ENCODE data around the gene CEP85L.
A peak's percentile ranks its signal among the peaks of the same experiment; 100 is the strongest.

Gene CEP85L

DNA sequence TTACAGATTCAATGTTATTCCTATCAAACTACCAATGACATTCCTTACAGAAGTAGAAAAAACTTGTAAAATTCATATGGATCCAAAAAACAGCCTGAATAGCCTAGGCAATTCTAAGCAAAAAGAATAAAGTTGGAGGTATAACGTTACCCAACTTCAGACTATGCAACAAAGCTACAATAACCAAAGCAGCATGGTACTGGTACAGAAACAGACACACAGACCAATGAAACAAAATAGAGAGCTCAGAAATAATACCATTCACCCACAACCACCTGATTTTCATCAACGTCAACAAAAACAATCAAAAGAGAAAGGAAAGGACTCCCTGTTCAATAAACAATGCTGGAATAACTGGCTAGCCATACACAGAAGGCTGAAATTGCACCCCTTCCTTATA lies 120.4 kb downstream of the CEP85L start:
- no peak overlapping the region for H2BK120ac ChIP-seq (ENCODE audit: low read depth, low read length)
- no CpG with 5 or more reads among the region's 2 CpGs for WGBS (ENCODE audit: extremely low coverage, insufficient coverage, low lambda C conversion rate)
- no peaks in the 10 kb centered on the region for H3K4me1 ChIP-seq (ENCODE audit: control insufficient read depth, low read depth, low read length)
- no peak overlapping the region for H3K56ac ChIP-seq (ENCODE audit: low read length)
- no peak overlapping the region for H3K27ac ChIP-seq (ENCODE audit: low read depth, low read length)
- DNase-seq: no peak
- no peak overlapping the region for H3K4me3 ChIP-seq (ENCODE audit: low read length)
- no peaks in the 10 kb centered on the region for H3K79me1 ChIP-seq (ENCODE audit: low read length)
- H3K27me3 ChIP-seq (ENCODE audit: insufficient read depth, low read length, poor library complexity): no peaks in the 10 kb centered on the region
- no peak overlapping the region for H3K4me2 ChIP-seq (ENCODE audit: low read length)
- H2AK5ac ChIP-seq (ENCODE audit: low read length): no peak overlapping the region
- H2BK15ac ChIP-seq (replicated peaks; ENCODE audit: low read depth): no peak overlapping the region
- no peak overlapping the region for H3K4ac ChIP-seq (ENCODE audit: low read depth, low read length)
- no peak overlapping the region for H3K9ac ChIP-seq (ENCODE audit: low read length)
- H3K79me2 ChIP-seq (ENCODE audit: control insufficient read depth, insufficient read depth, low read length): no peaks in the 10 kb centered on the region
- no peaks in the 10 kb centered on the region for H3K36me3 ChIP-seq (ENCODE audit: control insufficient read depth, insufficient read depth, low read length)
- no peak overlapping the region for H3K23ac ChIP-seq (ENCODE audit: low read length)
- no peak overlapping the region for H3K18ac ChIP-seq (ENCODE audit: low read length)
- no peak overlapping the region for H2BK5ac ChIP-seq (ENCODE audit: low read length)
- H4K8ac ChIP-seq (ENCODE audit: low read depth, low read length): no peak overlapping the region
- no peak overlapping the region for H4K5ac ChIP-seq (ENCODE audit: low read length)

GRCh38 chr6:118529756-118530155 lies 121.6 kb downstream of the CEP85L start:
- Histone ChIP-seq H4K8ac (ENCODE audit: low read depth, low read length) (no peak overlapping the region), H3K36me3 (ENCODE audit: control insufficient read depth, insufficient read depth, low read length) (no peaks in the 10 kb centered on the region), H3K56ac (ENCODE audit: low read length) (no peak overlapping the region), H3K4me2 (ENCODE audit: low read length) (no peak overlapping the region), H2AK5ac (ENCODE audit: low read length) (no peak overlapping the region), H4K5ac (ENCODE audit: low read length) (no peak overlapping the region), H3K27me3 (ENCODE audit: insufficient read depth, low read length, poor library complexity) (no peaks in the 10 kb centered on the region), H3K4ac (ENCODE audit: low read depth, low read length) (no peak overlapping the region), H3K27ac (ENCODE audit: low read depth, low read length) (no peak overlapping the region), H3K18ac (ENCODE audit: low read length) (no peak overlapping the region), H3K9ac (ENCODE audit: low read length) (no peak overlapping the region), H3K4me1 (ENCODE audit: control insufficient read depth, low read depth, low read length) (no peaks in the 10 kb centered on the region), H3K4me3 (ENCODE audit: low read length) (no peak overlapping the region), H3K79me2 (ENCODE audit: control insufficient read depth, insufficient read depth, low read length) (no peaks in the 10 kb centered on the region), H2BK120ac (ENCODE audit: low read depth, low read length) (no peak overlapping the region), H3K23ac (ENCODE audit: low read length) (no peak overlapping the region), H2BK5ac (ENCODE audit: low read length) (no peak overlapping the region), H3K79me1 (ENCODE audit: low read length) (no peaks in the 10 kb centered on the region), H2BK15ac (replicated peaks; ENCODE audit: low read depth) (no peak overlapping the region)
- DNase-seq: no peak
- no CpG with 5 or more reads among the region's 2 CpGs for WGBS (ENCODE audit: extremely low coverage, insufficient coverage, low lambda C conversion rate)

DNA sequence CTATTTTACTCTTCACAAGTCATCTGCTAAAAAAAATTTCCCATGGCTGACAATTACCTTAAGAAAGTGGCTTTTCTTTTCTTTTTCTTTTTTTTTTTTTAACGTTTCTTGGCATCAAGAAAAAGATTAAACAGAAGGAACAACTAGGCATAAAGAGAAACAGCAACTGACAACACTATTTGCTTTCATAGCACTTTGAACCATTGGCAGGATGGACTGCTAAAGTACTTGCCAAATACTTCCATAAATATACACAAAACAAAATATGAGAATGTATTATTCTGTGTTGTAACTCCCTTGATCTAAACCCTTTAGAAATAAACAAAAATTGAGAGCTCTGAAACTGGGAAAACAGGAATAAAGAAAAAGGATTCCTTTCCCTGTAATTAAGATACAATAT lies 123.3 kb downstream of the CEP85L start:
- H3K23ac ChIP-seq (ENCODE audit: low read length): no peak overlapping the region
- H3K9ac ChIP-seq (ENCODE audit: low read length): no peak overlapping the region
- no peak overlapping the region for H3K4me3 ChIP-seq (ENCODE audit: low read length)
- no peak overlapping the region for H2BK120ac ChIP-seq (ENCODE audit: low read depth, low read length)
- H2BK15ac ChIP-seq (replicated peaks; ENCODE audit: low read depth): no peak overlapping the region
- H2AK5ac ChIP-seq (ENCODE audit: low read length): no peak overlapping the region
- no peaks in the 10 kb centered on the region for H3K79me1 ChIP-seq (ENCODE audit: low read length)
- no peak overlapping the region for H4K8ac ChIP-seq (ENCODE audit: low read depth, low read length)
- no peaks in the 10 kb centered on the region for H3K79me2 ChIP-seq (ENCODE audit: control insufficient read depth, insufficient read depth, low read length)
- no peak overlapping the region for H3K56ac ChIP-seq (ENCODE audit: low read length)
- H4K5ac ChIP-seq (ENCODE audit: low read length): no peak overlapping the region
- H3K4me1 ChIP-seq (ENCODE audit: control insufficient read depth, low read depth, low read length): no peaks in the 10 kb centered on the region
- no peak overlapping the region for H3K18ac ChIP-seq (ENCODE audit: low read length)
- no CpG with 5 or more reads among the region's 1 CpG for WGBS (ENCODE audit: extremely low coverage, insufficient coverage, low lambda C conversion rate)
- H3K36me3 ChIP-seq (ENCODE audit: control insufficient read depth, insufficient read depth, low read length): no peaks in the 10 kb centered on the region
- H3K27ac ChIP-seq (ENCODE audit: low read depth, low read length): no peak overlapping the region
- H2BK5ac ChIP-seq (ENCODE audit: low read length): no peak overlapping the region
- H3K4me2 ChIP-seq (ENCODE audit: low read length): no peak overlapping the region
- H3K27me3 ChIP-seq (ENCODE audit: insufficient read depth, low read length, poor library complexity): no peaks in the 10 kb centered on the region
- DNase-seq: no peak
- H3K4ac ChIP-seq (ENCODE audit: low read depth, low read length): no peak overlapping the region

GRCh38 chr6:118525913-118526780 lies 125.2 kb downstream of the CEP85L start:
- H3K9ac ChIP-seq (ENCODE audit: low read length): no peak overlapping the region
- no peak overlapping the region for H2BK15ac ChIP-seq (replicated peaks; ENCODE audit: low read depth)
- H2BK5ac ChIP-seq (ENCODE audit: low read length): no peak overlapping the region
- no peaks in the 10 kb centered on the region for H3K79me2 ChIP-seq (ENCODE audit: control insufficient read depth, insufficient read depth, low read length)
- no peak overlapping the region for H3K4ac ChIP-seq (ENCODE audit: low read depth, low read length)
- no peak overlapping the region for H4K8ac ChIP-seq (ENCODE audit: low read depth, low read length)
- no peak overlapping the region for H3K4me3 ChIP-seq (ENCODE audit: low read length)
- no peaks in the 10 kb centered on the region for H3K36me3 ChIP-seq (ENCODE audit: control insufficient read depth, insufficient read depth, low read length)
- no peak overlapping the region for H3K4me2 ChIP-seq (ENCODE audit: low read length)
- WGBS (ENCODE audit: extremely low coverage, insufficient coverage, low lambda C conversion rate): no CpG with 5 or more reads among the region's 4 CpGs
- no peaks in the 10 kb centered on the region for H3K79me1 ChIP-seq (ENCODE audit: low read length)
- H3K56ac ChIP-seq (ENCODE audit: low read length): no peak overlapping the region
- no peak overlapping the region for H4K5ac ChIP-seq (ENCODE audit: low read length)
- no peaks in the 10 kb centered on the region for H3K27me3 ChIP-seq (ENCODE audit: insufficient read depth, low read length, poor library complexity)
- no peak overlapping the region for H3K27ac ChIP-seq (ENCODE audit: low read depth, low read length)
- DNase-seq: no peak
- no peak overlapping the region for H2AK5ac ChIP-seq (ENCODE audit: low read length)
- H2BK120ac ChIP-seq (ENCODE audit: low read depth, low read length): no peak overlapping the region
- no peak overlapping the region for H3K18ac ChIP-seq (ENCODE audit: low read length)
- H3K4me1 ChIP-seq (ENCODE audit: control insufficient read depth, low read depth, low read length): no peaks in the 10 kb centered on the region
- no peak overlapping the region for H3K23ac ChIP-seq (ENCODE audit: low read length)

DNA sequence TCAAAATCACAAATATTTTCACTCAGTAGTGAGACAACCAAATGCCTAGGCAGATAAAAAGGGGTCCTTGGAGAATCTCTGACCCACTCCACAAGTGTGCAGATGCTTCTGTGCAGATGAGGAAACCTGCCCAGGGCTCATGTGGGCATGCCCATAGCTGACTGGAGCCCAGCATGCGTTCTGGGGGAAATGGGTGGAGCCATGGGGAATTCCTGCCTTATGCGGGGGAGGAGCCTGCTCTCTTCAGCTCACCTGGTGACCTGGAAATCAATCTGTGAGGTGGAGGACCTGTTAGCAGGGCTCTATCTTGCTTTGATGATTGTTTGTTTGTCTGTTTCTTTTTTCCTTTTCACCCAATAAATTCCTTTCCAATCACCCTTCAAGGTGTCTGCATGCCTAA lies 126.7 kb downstream of the CEP85L start:
- Histone ChIP-seq H3K36me3 (ENCODE audit: control insufficient read depth, insufficient read depth, low read length) (no peaks in the 10 kb centered on the region), H2BK15ac (replicated peaks; ENCODE audit: low read depth) (no peak overlapping the region), H3K4me1 (ENCODE audit: control insufficient read depth, low read depth, low read length) (no peaks in the 10 kb centered on the region), H4K8ac (ENCODE audit: low read depth, low read length) (no peak overlapping the region), H3K4me3 (ENCODE audit: low read length) (no peak overlapping the region), H4K5ac (ENCODE audit: low read length) (no peak overlapping the region), H3K23ac (ENCODE audit: low read length) (no peak overlapping the region), H3K18ac (ENCODE audit: low read length) (no peak overlapping the region), H2BK5ac (ENCODE audit: low read length) (no peak overlapping the region), H3K79me1 (ENCODE audit: low read length) (no peaks in the 10 kb centered on the region), H3K56ac (ENCODE audit: low read length) (no peak overlapping the region), H3K79me2 (ENCODE audit: control insufficient read depth, insufficient read depth, low read length) (no peaks in the 10 kb centered on the region), H3K4ac (ENCODE audit: low read depth, low read length) (no peak overlapping the region), H3K27ac (ENCODE audit: low read depth, low read length) (no peak overlapping the region), H3K27me3 (ENCODE audit: insufficient read depth, low read length, poor library complexity) (no peaks in the 10 kb centered on the region), H3K4me2 (ENCODE audit: low read length) (no peak overlapping the region), H2AK5ac (ENCODE audit: low read length) (no peak overlapping the region), H2BK120ac (ENCODE audit: low read depth, low read length) (no peak overlapping the region), H3K9ac (ENCODE audit: low read length) (no peak overlapping the region)
- WGBS (ENCODE audit: extremely low coverage, insufficient coverage, low lambda C conversion rate): no CpG with 5 or more reads among the region's 2 CpGs
- peak; percentile 22 for DNase-seq

DNA sequence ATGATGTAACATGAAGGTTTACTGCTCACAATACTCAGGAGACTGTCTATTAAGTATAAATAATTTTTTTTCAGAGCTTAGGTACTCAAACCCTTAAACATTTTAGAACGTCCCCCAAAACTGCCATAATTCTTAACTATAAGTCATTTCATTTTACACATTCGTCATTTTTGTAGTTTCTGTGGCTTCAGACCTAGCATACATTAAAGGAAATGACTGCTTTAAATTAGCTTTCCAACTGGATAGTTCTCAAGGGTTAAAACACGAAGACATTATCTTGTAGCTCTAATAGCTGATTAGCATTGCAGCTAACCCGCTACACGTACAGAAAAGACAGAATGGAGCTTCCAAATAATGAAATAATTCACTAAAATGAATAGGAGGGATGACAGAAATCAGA lies 128.2 kb downstream of the CEP85L start:
- Histone ChIP-seq H3K4me1 (ENCODE audit: control insufficient read depth, low read depth, low read length) (no peaks in the 10 kb centered on the region), H3K9ac (ENCODE audit: low read length) (no peak overlapping the region), H3K79me1 (ENCODE audit: low read length) (no peaks in the 10 kb centered on the region), H3K79me2 (ENCODE audit: control insufficient read depth, insufficient read depth, low read length) (no peaks in the 10 kb centered on the region), H3K4me2 (ENCODE audit: low read length) (no peak overlapping the region), H3K56ac (ENCODE audit: low read length) (no peak overlapping the region), H2BK15ac (replicated peaks; ENCODE audit: low read depth) (no peak overlapping the region), H2AK5ac (ENCODE audit: low read length) (no peak overlapping the region), H3K36me3 (ENCODE audit: control insufficient read depth, insufficient read depth, low read length) (no peaks in the 10 kb centered on the region), H3K23ac (ENCODE audit: low read length) (no peak overlapping the region), H2BK5ac (ENCODE audit: low read length) (no peak overlapping the region), H4K5ac (ENCODE audit: low read length) (no peak overlapping the region), H4K8ac (ENCODE audit: low read depth, low read length) (no peak overlapping the region), H3K4ac (ENCODE audit: low read depth, low read length) (no peak overlapping the region), H3K27me3 (ENCODE audit: insufficient read depth, low read length, poor library complexity) (no peaks in the 10 kb centered on the region), H3K18ac (ENCODE audit: low read length) (no peak overlapping the region), H2BK120ac (ENCODE audit: low read depth, low read length) (no peak overlapping the region), H3K27ac (ENCODE audit: low read depth, low read length) (no peak overlapping the region), H3K4me3 (ENCODE audit: low read length) (no peak overlapping the region)
- no CpG with 5 or more reads among the region's 5 CpGs for WGBS (ENCODE audit: extremely low coverage, insufficient coverage, low lambda C conversion rate)
- DNase-seq: no peak
